DMS153 treated with DMSO at 0.1 percent for 48 hours (cell line): ENCODE results near the gene HSPA4.
"Not testable (repeated sequence)": the region's sequence is repeated elsewhere in the genome, so short reads cannot be mapped to it uniquely, and the experiment has no call there.

Source experiments
- DNase-seq: peaks from one replicate; lab custom pipeline; 2025; ENCODE audit not compliant: unreplicated experiment; lab: John Stamatoyannopoulos, UW

HSPA4 gene

DNA sequence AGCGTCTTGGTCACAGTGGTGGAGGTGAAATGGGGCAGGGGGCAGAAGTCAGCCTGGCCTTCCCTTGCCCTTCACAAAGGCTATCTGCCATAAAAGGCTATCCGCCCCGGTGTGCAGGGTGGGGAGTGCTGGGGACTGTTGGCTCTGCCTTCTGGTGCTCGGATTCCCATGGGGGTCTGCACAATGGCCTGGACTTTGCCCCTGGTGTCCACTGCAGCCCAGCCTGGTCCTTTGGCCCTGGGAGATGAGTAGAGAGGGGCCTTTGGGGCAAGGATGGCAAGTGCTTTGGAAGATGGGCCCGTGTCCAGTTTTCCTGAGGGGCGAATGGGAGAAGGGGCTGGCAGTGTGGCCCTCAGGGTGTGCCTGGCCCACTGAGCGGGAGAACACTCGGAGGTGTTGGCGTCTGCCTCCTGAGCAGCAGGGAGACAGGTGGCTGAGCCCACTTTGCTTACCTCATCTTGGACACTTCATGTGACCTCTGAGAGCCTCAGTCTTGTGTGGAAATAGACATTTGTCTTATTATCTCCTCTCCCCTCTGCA, 69.9 kb downstream of the HSPA4 start:
- DNase-seq: no peak

DNA sequence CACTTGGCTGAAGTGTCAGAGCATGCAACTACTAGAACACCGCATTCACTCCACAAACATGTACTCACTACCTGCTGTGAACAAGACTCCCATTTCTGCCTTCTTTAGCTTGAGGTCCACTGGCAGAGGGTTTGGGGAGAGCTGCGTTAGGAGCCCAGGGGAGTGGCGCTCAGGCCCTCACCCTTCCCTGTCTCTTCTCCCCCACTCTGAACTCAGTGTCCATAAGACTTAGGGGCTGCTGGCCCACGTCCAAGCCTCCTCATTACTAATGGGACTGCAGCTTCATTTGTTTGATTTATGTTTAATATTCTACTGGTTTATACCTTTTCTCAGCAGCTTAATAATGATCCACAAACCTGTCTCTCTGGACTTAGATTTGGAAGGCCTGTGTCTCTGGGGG, 70.9 kb downstream of the HSPA4 start:
- DNase-seq: no peak

DNA sequence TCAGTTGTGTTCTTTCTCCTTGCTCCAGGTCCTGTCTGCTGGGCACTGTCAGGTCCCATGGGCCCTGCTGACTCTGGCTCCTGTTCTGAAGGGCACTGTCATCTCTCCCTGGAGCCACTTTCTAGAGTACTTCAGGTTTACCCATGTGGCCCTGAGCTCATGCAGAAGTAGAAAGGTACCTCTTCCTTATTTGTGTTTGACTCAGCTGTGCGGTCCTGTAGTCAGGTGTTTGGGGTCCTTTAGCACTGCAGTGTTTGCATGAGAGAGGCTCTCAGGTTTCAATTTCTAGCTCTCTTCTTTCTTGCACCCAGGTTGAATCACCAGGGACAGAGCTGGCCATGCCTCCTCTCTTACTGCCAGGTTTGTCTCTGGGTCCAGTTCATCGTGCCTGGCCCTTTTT, 71.5 kb downstream of the HSPA4 start:
- no peak for DNase-seq

DNA sequence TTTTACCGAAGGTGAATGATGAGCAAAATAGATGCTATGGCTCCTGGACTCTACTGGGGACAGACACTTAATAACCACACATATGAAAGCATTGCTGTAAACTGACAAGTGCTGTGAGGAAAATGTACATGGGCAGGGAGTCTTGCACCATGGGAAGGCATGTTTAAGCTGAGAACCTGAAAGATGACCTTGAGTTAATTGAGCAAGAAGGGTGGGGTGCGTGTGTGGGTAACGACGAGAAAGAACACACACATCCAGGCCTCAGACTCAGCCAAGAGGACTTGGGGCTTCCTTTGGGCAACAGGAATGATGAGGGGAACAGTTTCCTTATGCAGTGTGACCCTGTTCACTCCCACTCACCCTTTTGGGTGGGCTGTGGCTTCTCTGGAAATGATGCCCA, 73.1 kb downstream of the HSPA4 start:
- no peak for DNase-seq

DNA sequence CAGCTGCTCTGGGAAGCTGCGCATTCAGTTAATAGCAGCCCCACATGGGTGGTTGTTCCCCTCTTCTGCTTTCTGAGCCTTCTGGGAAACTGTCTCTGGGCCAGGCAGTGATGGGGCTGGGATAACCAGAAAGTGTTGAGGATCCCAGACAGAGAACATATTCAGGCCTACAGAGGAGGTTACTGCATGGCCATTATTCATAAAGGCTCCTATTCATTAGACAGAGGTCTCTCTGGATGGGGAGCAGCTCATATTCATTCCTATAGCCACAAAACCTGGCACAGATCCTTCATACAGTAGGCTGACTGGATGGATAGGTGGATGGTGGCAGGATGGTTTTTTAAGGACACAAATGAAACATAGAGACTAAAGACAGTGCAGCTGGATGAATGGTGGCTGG, 76.3 kb downstream of the HSPA4 start:
- DNase-seq: no peak

DNA sequence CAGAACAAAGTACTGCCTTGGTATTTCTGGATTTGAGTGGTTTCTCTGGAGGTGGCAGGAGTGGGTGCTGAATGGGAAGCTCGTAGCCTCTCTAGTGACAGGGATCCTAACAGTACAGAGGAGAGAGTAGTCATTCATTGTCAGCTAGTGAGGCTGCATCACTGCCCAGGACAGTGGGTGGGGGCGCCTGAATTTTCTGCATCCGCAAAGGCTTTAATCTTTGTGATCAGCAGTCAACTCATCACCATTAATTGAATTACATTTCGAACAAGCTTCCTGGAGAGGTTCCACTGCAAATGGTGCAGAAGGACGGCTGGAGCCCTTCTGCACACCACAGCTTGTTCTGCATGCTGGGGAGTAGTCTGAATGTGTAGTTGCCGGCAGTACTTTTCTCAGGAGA, 77.5 kb downstream of the HSPA4 start:
- no peak for DNase-seq

DNA sequence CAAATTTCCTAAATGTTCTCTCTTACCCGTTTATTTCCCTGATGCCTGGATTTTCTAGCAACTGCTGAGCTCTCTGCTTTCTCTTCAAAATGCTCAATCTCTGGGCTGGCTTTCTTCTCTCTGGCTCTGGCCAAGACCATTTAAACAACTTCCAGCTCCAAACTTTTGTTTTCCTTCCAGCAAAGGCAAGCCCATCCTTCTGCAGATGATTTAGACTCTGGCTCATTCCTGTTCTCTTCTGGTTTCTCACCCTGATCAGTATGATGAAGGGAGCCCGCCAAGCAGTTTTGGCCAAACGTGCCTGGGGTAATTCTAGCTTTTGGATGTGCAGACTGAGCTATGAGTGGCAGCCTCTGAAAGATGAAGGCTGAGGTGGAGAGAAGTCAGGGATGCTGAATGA, 78.1 kb downstream of the HSPA4 start:
- DNase-seq: no peak

DNA sequence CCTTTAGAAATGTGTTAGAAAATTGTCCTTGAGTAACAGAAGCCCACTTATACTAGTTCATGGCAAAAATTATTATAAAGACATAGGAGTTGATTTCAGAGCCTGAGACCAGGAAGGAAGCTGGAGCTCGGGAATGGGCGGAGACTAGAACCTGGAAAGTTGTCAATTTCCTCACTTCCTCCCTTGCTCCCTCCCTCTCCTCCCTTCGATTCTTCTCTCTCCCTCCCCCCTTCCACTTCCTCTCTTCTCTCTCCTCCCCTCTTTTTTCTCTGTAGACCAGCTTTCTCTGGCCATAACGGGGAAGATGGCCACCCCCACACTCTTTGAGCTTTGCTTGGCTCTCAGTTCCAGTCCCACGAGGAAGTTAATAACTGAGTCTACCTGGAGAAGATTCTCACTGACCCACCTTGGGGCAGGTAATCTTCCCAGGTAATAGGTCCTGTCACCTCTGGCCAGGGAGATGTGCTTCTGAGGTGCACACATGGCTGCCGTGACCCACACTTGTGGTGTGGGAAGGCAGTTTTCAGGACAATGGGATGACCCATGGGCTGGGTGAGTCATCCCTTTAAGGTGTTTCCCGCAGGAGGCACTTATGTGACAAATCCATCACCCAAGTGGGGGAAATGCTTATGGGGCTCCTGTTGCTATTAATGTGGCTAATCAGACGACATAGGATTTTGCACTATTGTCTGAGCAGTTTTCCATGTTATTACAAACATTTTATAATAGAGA, 78.7 kb downstream of the HSPA4 start:
- DNase-seq: no peak

DNA sequence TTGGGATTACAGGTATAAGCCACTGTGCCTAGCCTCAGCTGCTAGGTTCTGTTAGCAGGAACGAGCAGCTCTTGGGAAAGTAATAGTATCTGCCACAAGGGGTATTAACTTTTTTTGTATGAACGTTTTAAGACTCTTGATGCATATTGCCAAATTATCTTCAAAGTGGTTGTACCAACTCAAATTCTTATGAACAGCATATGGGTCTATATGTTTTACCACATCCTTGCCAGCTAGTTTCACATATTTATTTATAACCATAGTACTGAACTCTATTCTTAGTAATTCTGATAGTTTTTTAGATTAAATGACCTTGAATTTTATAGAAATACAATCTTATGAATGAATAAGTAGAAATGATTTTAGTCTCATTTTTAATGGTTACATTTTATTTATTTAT, 80.9 kb downstream of the HSPA4 start:
- DNase-seq: no peak

DNA sequence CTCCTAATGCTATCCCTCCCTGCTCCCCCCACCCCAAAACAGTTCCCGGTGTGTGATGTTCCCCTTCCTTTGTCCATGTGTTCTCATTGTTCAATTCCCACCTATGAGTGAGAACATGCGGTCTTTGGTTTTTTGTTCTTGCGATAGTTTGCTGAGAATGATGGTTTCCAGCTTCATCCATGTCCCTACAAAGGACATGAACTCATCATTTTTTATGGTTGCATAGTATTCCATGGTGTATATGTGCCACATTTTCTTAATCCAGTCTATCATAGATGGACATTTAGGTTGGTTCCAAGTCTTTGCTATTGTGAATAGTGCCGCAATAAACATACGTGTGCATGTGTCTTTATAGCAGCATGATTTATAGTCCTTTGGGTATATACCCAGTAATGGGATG, 81.4 kb downstream of the HSPA4 start:
- DNase-seq: not testable (repeated sequence)

DNA sequence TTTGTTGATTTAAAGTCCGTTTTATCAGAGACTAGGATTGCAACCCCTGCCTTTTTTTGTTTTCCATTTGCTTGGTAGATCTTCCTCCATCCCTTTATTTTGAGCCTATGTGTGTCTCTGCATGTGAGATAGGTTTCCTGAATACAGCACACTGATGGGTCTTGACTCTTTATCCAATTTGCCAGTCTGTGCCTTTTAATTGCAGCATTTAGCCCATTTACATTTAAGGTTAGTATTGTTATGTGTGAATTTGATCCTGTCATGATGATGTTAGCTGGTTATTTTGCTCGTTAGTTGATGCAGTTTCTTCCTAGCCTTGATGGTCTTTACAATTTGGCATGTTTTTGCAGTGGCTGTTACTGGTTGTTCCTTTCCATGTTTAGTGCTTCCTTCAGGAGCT, 85.1 kb downstream of the HSPA4 start:
- not testable (repeated sequence) for DNase-seq

DNA sequence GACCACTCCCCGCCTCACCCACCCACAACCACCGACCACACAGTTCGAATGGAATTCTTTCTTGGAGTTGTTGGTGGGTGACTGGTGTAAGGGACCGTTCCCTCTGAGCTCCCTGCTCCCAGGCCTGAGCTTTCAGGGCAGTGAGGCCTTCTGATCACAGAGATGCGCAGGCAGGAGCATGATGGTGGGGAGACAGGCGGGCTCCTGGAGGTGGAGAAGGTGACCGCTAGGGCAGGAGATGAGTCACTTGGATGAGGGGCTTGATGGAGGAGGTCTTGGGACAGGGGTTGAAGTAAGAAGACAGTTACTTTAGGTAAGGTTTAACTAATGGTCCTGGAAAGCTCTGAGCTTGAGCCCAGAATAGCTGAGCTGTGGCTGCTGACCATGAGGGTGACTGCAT, 88.5 kb downstream of the HSPA4 start:
- no peak for DNase-seq

DNA sequence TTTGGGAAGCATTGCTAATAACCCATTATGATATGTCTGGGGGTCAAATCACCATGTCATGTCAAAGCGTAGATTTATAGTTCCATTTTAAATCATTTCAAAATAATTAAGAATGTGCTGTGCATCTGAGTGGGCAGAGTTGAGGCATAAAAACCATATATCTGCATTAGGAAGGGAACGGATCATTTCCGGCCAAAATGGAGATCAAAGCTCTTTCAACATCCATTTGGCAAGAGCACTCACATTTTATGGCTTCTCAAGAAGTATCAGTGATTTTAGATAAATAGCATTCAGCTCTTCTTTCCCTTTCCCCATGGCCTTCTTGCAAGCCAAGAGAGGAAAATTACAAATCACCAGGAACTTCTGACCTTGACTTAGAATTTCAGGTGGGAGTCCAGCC, 89.9 kb downstream of the HSPA4 start:
- DNase-seq: no peak

DNA sequence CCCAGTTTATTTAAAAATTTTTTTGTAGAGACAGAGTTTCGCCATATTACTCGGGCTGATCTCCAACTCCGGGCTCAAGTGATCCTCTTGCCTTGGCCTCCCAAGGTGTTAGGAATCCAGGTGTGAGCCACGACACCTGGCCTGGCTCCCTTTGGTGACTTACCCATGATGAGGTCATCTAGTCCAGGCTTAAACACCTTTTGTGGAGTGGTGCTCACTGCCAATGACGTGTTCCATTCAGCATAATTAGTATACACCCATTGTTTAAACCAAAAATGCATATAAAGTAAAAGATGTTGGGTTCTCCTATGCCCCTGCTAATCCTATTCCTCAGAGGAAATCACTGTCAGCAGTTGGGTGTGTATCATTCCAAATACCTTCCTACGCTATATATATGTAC, 91.0 kb downstream of the HSPA4 start:
- DNase-seq: no peak

DNA sequence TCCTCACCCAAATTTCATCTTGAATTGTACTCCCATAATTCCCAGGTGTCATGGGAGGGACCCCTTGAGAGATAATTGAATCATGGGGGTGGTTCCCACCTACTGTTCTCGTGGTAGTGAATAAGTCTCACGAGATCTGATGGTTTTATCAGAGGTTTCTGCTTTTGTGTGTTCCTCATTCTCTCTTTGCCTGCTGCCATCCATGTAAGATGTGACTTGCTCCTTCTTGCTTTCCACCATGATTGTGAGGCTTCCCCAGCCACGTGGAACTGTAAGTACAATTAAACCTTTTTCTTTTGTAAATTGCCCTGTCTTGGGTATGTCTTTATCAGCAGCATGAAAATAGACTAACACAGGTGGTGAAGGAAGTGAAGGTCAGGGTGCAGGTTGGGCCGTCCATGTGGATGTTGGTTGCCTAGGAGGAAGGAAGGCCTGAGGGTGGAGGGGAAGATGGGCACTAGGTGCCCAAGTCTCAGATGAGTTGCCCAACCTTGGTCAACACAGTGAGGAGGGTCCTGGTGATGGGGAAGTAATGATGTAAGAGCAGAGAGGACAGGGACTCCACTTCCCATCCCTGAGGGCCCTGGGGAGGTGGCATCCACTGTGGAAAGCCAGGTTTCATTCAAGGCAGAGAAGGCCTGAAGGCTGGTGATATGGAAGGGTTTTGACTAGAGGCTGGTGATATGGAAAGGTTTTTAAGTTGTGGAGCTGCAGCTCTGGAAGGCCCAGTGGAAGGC, 92.6 kb downstream of the HSPA4 start:
- no peak for DNase-seq

DNA sequence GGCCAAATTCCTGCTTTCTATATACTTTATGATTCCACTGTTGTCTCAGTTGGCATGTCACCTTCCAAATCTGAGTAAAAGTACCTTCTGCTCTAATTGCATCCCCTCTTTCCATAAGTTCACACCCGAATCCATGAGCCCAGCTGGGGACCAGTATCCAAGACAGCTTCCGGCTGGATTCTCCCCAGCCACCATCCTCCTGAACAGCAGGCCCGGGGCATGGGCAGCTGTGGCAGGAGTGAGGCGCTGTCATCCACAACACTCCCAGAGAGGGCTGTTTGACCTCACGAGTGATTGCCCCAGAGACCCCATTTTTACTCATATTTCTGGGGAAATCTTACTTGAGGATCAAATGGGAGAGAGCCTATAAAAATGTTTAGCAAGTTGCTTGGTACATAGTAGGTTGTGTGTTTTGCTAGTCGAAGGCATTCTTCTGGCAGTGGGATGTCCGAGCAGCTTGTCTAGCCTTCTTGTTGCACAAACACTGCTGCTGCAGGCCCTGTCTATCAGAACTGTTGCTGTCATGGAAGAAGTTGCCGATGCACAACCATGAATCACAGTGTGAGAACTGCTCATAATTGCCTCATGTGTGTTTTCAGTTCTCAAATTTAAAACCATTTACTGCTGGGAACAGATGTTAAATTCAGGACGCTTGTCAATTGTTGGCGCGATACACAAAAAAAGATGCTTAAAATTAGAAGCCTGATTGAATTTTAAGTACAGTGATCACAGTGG, 93.8 kb downstream of the HSPA4 start:
- no peak for DNase-seq

DNA sequence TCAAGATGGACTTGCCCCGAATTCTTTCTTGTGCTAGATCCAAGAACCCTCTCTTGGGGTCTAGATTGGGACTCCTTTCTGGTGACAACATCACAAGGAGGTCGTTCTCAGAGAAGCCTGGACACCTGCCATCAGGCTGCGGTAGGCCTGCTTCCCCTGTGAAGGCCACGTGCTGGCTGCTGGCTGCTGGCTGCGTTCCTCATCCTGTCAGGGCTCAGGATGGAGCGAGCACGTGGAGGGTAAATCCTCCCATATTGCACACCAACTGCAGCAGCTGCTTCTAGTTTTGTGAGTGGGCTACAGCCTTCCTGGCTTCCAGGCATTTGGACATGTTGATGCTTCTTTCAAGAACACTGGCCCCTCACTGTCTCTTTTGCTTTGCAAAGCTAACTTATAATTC, 95.6 kb downstream of the HSPA4 start:
- no peak for DNase-seq

DNA sequence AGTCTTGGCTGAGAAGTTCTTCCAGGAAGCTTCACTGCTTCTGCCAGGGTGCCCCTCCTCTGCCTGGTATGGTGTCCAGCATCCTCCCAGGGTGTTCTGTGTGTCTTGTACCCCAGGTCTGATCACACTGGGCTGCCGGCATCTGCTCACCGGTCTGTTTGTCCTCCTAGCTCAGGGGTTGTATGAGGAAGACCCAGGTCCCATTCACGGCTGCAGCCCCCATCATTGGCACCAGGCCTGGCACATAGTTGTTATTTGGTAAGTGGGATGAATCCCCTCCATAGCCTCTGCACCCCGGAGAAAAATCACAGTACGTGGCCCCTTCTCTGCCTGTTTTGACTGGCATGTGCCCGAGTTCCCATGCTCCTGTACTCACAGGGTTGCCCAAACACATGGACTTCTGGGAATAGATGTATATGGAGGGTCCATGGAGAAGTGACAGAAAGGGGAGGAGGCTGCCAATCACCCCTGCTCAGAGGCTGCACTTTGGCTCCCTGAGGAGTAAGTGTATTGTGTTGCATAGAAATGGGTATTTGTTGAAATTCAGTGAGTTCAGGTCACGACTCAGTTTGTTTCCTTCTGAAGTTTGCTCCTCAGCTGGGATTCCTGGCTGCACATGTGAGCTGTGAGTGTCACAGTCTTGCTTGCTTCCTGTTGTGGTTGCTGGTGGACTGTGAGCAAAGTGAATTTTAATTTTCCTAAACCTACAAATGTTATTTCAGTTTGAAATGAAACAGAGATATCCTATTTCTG, 96.2 kb downstream of the HSPA4 start:
- DNase-seq: no peak

DNA sequence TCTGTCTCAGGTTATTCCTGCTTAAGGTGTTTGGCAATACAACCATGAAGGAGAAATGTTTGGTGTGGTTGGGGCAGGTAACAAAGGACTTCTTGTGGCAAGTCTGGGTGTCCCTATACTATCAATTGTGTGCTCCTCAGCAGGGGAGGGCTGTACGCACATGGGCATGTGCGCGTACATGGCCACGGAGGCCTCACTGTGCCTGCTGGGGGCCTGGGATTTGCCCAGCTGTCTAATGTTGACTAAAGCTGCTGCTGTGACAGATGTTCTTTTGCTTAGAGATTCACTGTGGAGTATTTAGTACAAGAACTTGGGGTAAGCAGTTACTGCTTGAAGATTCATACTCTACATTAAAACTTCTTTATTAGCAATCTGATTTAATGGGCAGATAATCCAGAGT, 97.5 kb downstream of the HSPA4 start:
- DNase-seq: no peak

DNA sequence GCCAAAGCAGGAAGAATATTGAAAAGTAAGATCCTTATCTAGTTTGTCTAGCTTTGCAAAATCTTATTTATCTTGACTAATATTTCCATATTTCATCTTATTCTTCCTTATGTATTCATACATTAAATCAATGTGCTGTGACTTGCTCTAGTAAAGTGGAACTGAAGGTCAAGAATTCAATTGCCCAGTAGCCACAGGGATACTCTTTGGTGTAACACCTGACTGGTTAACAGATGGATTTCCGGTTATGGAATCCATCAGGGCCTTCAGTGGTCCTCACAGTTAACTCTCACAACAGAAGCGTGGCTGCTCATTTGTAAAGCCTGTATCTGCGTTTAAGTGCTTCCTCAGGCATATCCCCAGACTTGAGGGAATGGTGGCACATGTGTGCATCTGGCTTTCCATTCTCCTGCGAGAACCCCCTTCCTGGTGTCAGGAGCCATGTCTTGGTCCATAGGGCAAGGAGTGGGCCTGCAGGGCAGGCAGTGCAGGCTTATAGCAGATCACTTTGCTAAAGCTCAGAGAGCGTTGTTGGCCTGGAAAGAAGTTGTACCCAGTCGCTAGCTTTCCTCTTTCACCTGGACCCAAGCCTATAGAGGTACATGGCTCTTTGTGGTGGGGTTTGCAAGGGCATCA, 99.2 kb downstream of the HSPA4 start:
- DNase-seq: no peak
